K562 (cell line): ENCODE measurements around the gene SPATA24. TPM values are rescaled to one million over a fixed set of nuclear protein-coding genes. Genes with fewer than 3 reads are reported as not detected.

Experiments
- ATF3 ChIP-seq, 2 experiments: fragments of 450-650 bp in 1 of 2; sonication (generic) in 1 of 2; formaldehyde crosslinking in 1 of 2; IDR thresholded peaks in 1 of 2; conservative IDR thresholded peaks in 1 of 2; 2 replicates each; pipeline versions ENCODE4 v1.6.1 to v1.8.1; 2016 to 2023; ENCODE audit warnings: mild to moderate bottlenecking in 2 of 2, moderate library complexity in 2 of 2, inconsistent platforms in 1 of 2, missing genetic modification reagents in 1 of 2
- BHLHE40 ChIP-seq: IDR thresholded peaks from 2 replicates; pipeline ENCODE4 v1.6.1; 2011; ENCODE audit warnings: low read length, improper control_type of control experiment
- BRCA1 ChIP-seq, 2 experiments: fragments of 450-650 bp in 1 of 2; sonication (generic) in 1 of 2; formaldehyde crosslinking in 1 of 2; IDR thresholded peaks; 2 replicates each; pipeline versions ENCODE4 v1.5.0 to v1.6.1; 2017 to 2020; ENCODE audit warnings: mild to moderate bottlenecking in 1 of 2, missing genetic modification reagents in 1 of 2
- FOXP1 ChIP-seq: sonication (generic); formaldehyde crosslinking; IDR thresholded peaks from 2 replicates; pipeline ENCODE4 v1.8.0; 2022; ENCODE audit warnings: mild to moderate bottlenecking, missing genetic modification reagents
- KLF6 ChIP-seq: fragments of 250-450 bp; sonication (Bioruptor Pico); IDR thresholded peaks from 2 replicates; pipeline ENCODE4 v1.4.0; 2020; ENCODE audit warnings: mild to moderate bottlenecking, moderate library complexity, borderline replicate concordance
- SLC30A9 ChIP-seq: fragments of 250-450 bp; sonication (Bioruptor Pico); IDR thresholded peaks from 2 replicates; pipeline ENCODE4 v1.8.0; 2022; ENCODE audit warnings: mild to moderate bottlenecking, moderate library complexity
- SRF ChIP-seq, 2 experiments: fragments of 250-450, 450-650 bp in 1 of 2; sonication (Bioruptor Pico) in 1 of 2; sonication (generic) in 1 of 2; formaldehyde crosslinking; IDR thresholded peaks; 2 replicates each; pipeline versions ENCODE4 v1.5.0 to v1.5.1; 2020 to 2022; ENCODE audit warnings: mild to moderate bottlenecking in 1 of 2, missing genetic modification reagents in 1 of 2
- ZNF184 ChIP-seq: sonication (generic); formaldehyde crosslinking; IDR thresholded peaks from 2 replicates; pipeline ENCODE4 v1.5.0; 2020; ENCODE audit warnings: missing genetic modification reagents
- ZNF561 ChIP-seq: fragments of 450-650 bp; formaldehyde crosslinking; conservative IDR thresholded peaks from 2 replicates; pipeline ENCODE4 v1.4.0; 2020; ENCODE audit warnings: mild to moderate bottlenecking, moderate library complexity
- polyA plus RNA-seq, 8 experiments: library from polyadenylated mRNA; depleted of rRNA in 4 of 8; stranded (reverse) in 5 of 8; unstranded in 3 of 8; fragments of >200 nt; fragmentation: Nextera tagmentation in 2 of 8; fragmentation: Illumina TruSeq in 1 of 8; extraction: Ambion mirVana in 2 of 8; extraction: Trizol in 1 of 8; gene quantifications; 2 replicates each; pipeline versions ENCODE4 v1.2.1 to v1.2.3, GENCODE V29; 2011 to 2014; ENCODE audit warnings: inconsistent platforms in 1 of 8, missing spikeins in 1 of 8
- total RNA-seq, 7 experiments: library from RNA; depleted of rRNA in 6 of 7; stranded (reverse); fragments of >200 nt in 6 of 7; fragmentation: Illumina TruSeq in 2 of 7; extraction: Trizol in 2 of 7; gene quantifications; 2 replicates each; pipeline versions ENCODE4 v1.2.1 to v1.2.3, GENCODE V29; 2011 to 2021; ENCODE audit warnings: low replicate concordance in 1 of 7
- TF ChIP-seq, protein P1 (sequence below): sonication (generic); formaldehyde crosslinking; IDR thresholded peaks from 2 replicates; pipeline ENCODE4 v1.8.1; 2023; ENCODE audit warnings: mild to moderate bottlenecking, missing genetic modification reagents

The SPATA24 gene
- total and polyA plus RNA-seq, 9 of the 15 experiments (the other 6 are each of a cell fraction or from before 2014, with no cell fraction given), result 4.1 to 12.6 (median 8.0) TPM

DNA sequence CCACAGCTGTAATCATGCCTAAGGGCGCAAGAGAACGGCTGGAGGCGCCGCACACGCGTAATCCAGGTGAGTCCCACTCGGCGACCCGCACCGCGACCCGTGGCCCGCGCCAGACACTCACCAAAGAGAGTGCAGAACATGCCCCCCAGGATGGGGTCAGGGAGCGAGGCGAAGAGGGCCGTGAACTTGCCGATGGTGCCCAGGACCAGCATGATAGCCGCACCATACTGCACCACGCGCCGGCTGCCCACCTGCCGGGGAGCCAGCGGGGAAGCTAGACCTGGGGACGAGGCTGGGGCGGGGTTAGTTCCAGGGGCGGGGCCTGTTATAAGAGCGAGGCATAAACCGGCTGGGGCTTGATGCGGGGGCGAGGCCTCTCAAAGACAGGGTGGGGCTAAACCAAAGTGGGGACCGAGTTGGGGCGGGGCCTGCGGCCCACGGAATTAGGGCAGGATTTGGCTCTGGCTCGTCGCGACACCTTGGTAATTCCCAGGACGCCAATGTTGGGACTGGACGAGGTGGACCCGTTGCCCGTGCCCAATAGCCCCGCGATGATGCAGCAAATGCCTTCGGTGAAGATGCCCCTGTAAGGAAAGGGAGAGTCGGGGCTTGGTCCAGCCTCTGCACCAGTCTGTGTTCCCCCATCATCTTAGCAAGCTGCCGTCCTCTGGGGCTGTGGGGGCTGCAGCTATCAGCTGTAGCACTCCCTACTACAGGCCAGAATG, 25.6 kb downstream of the SPATA24 start (continued):
- TF ChIP-seq ATF3 (IDR thresholded peaks at IDR 0.05) (no peak), ATF3 (CRISPR knock-in tag; conservative IDR thresholded peaks at IDR 0.05) (no peak), BRCA1 (IDR thresholded peaks at IDR 0.05) (no peak), BRCA1 (CRISPR knock-in tag; IDR thresholded peaks at IDR 0.05) (no peak), ZNF184 (no peak), BHLHE40 (no peak), KLF6 (CRISPR knock-in tag) (no peak), SRF (CRISPR knock-in tag; IDR thresholded peaks at IDR 0.05) (no peak), SLC30A9 (no peak), ZNF561 (no peak), FOXP1 (CRISPR knock-in tag) (no peak)
- TF ChIP-seq, protein P1, sequence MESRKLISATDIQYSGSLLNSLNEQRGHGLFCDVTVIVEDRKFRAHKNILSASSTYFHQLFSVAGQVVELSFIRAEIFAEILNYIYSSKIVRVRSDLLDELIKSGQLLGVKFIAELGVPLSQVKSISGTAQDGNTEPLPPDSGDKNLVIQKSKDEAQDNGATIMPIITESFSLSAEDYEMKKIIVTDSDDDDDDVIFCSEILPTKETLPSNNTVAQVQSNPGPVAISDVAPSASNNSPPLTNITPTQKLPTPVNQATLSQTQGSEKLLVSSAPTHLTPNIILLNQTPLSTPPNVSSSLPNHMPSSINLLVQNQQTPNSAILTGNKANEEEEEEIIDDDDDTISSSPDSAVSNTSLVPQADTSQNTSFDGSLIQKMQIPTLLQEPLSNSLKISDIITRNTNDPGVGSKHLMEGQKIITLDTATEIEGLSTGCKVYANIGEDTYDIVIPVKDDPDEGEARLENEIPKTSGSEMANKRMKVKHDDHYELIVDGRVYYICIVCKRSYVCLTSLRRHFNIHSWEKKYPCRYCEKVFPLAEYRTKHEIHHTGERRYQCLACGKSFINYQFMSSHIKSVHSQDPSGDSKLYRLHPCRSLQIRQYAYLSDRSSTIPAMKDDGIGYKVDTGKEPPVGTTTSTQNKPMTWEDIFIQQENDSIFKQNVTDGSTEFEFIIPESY (CRISPR knock-in tag), result peak; percentile 47; the same call in 1 of the 2 replicates
